IPS-15b (cell line): Measurements from ENCODE around the gene QSOX1.

Source experiments
- H3K27me3 ChIP-seq: one replicate; pipeline ENCODE4 v1.6.1; 2013; ENCODE audit warnings: low read length; ENCODE audit not compliant: control insufficient read depth, insufficient read depth
- H3K36me3 ChIP-seq: one replicate; pipeline ENCODE4 v1.6.1; 2013; ENCODE audit warnings: low read length; ENCODE audit not compliant: control insufficient read depth, insufficient read depth
- H3K4me1 ChIP-seq: one replicate; pipeline ENCODE4 v1.6.1; 2013; ENCODE audit warnings: mild to moderate bottlenecking, low read length; ENCODE audit not compliant: control insufficient read depth, insufficient read depth
- H3K4me3 ChIP-seq: one replicate; pipeline ENCODE4 v1.5.1; 2013; ENCODE audit warnings: low read depth, low read length
- H3K9ac ChIP-seq: one replicate; pipeline ENCODE4 v1.6.1; 2013; ENCODE audit warnings: low read depth, mild to moderate bottlenecking, low read length
- H3K9me3 ChIP-seq: one replicate; pipeline ENCODE4 v1.6.1; 2013; ENCODE audit warnings: mild to moderate bottlenecking, low read length; ENCODE audit not compliant: control insufficient read depth, insufficient read depth

The QSOX1 gene

DNA sequence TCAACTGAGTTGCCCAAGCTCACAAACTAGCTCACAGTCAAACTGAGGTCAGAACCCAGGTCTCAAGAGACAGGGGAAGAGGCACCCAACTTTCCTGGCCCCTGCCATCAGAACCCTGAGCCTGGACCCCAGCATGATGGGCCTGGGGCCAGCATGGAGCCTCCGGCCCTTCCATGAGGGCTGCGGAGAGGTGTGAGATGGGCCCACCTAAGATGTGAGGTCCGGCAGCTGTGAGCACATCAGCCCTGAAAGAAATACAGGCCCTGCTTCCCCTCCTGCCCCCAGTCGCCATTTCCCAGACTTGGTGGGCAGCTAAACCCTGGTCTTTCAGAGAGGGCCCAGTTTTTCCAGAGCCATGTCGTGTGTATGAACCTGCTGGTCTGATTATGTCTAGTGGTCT, 30.6 kb downstream of the QSOX1 start:
- Histone ChIP-seq H3K4me1 (no peaks in the 10 kb centered on the region), H3K9me3 (no peaks in the 10 kb centered on the region), H3K9ac (no peak overlapping the region), H3K27me3 (no peaks in the 10 kb centered on the region), H3K4me3 (no peak overlapping the region), H3K36me3 (peaks cover 10% of the 10 kb centered on the region)

GRCh38 chr1:180185971-180186645, 31.4 kb downstream of the QSOX1 start:
- Histone ChIP-seq H3K27me3 (no peaks in the 10 kb centered on the region), H3K4me1 (no peaks in the 10 kb centered on the region), H3K36me3 (peaks cover 17% of the 10 kb centered on the region), H3K9me3 (no peaks in the 10 kb centered on the region), H3K9ac (no peak overlapping the region), H3K4me3 (no peak overlapping the region)

DNA sequence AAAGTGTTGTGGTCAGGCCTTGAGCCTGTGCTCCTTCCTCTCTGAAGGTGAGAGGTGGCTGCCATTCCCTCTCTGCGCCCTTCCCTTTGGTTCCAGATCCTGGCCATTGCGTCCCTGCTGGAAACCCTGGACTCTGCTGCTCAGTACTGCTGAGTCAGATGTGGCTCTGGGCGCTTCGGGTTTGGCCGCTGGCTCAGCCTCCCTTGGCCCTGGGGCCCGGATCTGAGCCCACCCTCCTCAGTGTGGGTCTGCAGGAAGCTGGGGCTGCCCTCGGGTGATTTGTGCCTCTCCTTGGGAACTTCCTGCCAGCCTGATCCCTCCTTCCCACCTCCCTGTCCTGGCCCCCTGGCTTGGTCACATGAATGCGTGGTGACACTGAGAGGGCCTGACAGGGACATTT, 32.2 kb downstream of the QSOX1 start:
- peaks cover 17% of the 10 kb centered on the region for H3K36me3 ChIP-seq
- no peaks in the 10 kb centered on the region for H3K27me3 ChIP-seq
- H3K9ac ChIP-seq, result no peak overlapping the region
- H3K9me3 ChIP-seq, result no peaks in the 10 kb centered on the region
- H3K4me3 ChIP-seq, result no peak overlapping the region
- no peaks in the 10 kb centered on the region for H3K4me1 ChIP-seq

- Histone ChIP-seq H3K36me3 (peaks cover 17% of the 10 kb centered on the region), H3K27me3 (no peaks in the 10 kb centered on the region), H3K9ac (no peak overlapping the region), H3K4me1 (no peaks in the 10 kb centered on the region), H3K4me3 (no peak overlapping the region), H3K9me3 (no peaks in the 10 kb centered on the region)
These were observed 33.0 kb downstream of the QSOX1 start for GRCh38 chr1:180187626-180188025.

GRCh38 chr1:180188091-180188506, 33.4 kb downstream of the QSOX1 start:
- no peaks in the 10 kb centered on the region for H3K27me3 ChIP-seq
- H3K4me3 ChIP-seq, result no peak overlapping the region
- H3K4me1 ChIP-seq, result no peaks in the 10 kb centered on the region
- H3K36me3 ChIP-seq, result peaks cover 17% of the 10 kb centered on the region
- no peak overlapping the region for H3K9ac ChIP-seq
- no peaks in the 10 kb centered on the region for H3K9me3 ChIP-seq

DNA sequence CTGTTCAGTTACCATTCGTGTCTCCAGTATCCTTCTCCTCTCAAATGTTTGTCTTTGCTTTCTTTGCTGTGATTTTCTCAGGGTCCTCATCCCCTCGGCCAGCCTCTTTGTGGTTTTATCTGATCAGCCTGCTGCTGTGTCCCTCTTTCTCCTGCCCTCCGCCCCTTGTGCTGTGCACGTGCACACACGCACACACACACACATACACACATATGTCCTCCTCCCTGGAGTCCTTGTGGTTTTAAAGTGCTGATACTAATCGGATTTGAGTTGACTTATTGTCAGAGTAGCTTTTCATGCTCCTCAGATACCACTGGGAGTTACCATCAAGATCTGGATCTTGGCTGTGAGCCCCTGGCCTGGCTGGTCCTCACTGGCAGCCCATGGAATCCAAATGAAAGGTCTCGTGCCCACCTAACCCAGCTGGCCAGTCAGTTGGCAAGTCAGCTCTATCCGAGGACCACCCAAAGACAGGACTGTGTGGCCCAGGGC, 34.1 kb downstream of the QSOX1 start:
- Histone ChIP-seq H3K36me3 (peaks cover 14% of the 10 kb centered on the region), H3K9me3 (no peaks in the 10 kb centered on the region), H3K9ac (no peak overlapping the region), H3K27me3 (no peaks in the 10 kb centered on the region), H3K4me1 (no peaks in the 10 kb centered on the region), H3K4me3 (no peak overlapping the region)

- H3K9ac ChIP-seq, result no peak overlapping the region
- H3K9me3 ChIP-seq, result no peaks in the 10 kb centered on the region
- no peaks in the 10 kb centered on the region for H3K27me3 ChIP-seq
- no peaks in the 10 kb centered on the region for H3K4me1 ChIP-seq
- H3K36me3 ChIP-seq, result peaks cover 16% of the 10 kb centered on the region
- H3K4me3 ChIP-seq, result no peak overlapping the region
These were observed 35.4 kb downstream of the QSOX1 start for GRCh38 chr1:180190091-180190490.

DNA sequence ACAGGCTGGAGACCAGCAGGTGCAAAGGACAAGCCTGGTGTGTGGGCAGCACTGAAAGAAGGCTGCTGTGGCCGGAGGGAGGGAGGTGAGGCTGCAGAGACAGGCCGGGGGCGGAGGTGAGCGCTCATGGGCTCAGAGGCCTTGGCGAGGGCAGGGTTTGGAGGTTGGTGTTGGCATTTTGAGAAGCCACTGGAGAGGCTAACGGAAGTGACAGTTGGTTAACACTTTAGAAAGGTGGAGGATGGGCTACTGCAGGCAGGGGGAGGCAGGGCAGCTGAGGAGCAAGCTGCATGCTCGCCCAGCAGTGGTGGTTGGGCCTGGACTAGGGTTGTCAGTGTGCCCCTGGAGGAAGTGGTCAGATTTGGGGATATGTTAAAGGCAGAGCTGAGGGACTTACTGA, 37.5 kb downstream of the QSOX1 start:
- H3K9ac ChIP-seq, result no peak overlapping the region
- H3K36me3 ChIP-seq, result peaks cover 23% of the 10 kb centered on the region
- H3K9me3 ChIP-seq, result no peaks in the 10 kb centered on the region
- no peaks in the 10 kb centered on the region for H3K4me1 ChIP-seq
- no peak overlapping the region for H3K4me3 ChIP-seq
- H3K27me3 ChIP-seq, result no peaks in the 10 kb centered on the region

GRCh38 chr1:180193141-180194047, 38.7 kb downstream of the QSOX1 start:
- Histone ChIP-seq H3K4me3 (no peak overlapping the region), H3K36me3 (peaks cover 24% of the 10 kb centered on the region), H3K9me3 (no peaks in the 10 kb centered on the region), H3K27me3 (no peaks in the 10 kb centered on the region), H3K9ac (no peak overlapping the region), H3K4me1 (no peaks in the 10 kb centered on the region)

DNA sequence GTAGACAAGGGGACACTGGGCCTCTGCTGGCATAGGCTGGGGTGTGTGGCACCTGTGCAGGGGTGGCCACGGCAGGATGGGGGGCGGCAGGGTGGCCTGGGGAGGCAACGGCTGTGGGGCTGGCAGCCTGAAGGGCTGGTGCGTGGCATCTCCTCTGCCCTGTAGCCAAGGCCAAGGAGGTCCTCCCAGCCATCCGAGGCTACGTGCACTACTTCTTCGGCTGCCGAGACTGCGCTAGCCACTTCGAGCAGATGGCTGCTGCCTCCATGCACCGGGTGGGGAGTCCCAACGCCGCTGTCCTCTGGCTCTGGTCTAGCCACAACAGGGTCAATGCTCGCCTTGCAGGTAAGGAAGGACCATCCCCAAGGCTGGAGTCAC, 39.4 kb downstream of the QSOX1 start:
- Histone ChIP-seq H3K4me3 (no peak overlapping the region), H3K9ac (no peak overlapping the region), H3K36me3 (peaks cover 24% of the 10 kb centered on the region), H3K27me3 (no peaks in the 10 kb centered on the region), H3K4me1 (no peaks in the 10 kb centered on the region), H3K9me3 (no peaks in the 10 kb centered on the region)

GRCh38 chr1:180194546-180195207, 40.0 kb downstream of the QSOX1 start:
- no peaks in the 10 kb centered on the region for H3K27me3 ChIP-seq
- peaks cover 24% of the 10 kb centered on the region for H3K36me3 ChIP-seq
- H3K9me3 ChIP-seq, result no peaks in the 10 kb centered on the region
- no peak overlapping the region for H3K4me3 ChIP-seq
- H3K9ac ChIP-seq, result no peak overlapping the region
- no peaks in the 10 kb centered on the region for H3K4me1 ChIP-seq
